Parathyroid adenoma (tissue), 2 donors: Measurements from ENCODE around the gene AHCY.
"Not testable (repeated sequence)": the region's sequence is repeated elsewhere in the genome, so short reads cannot be mapped to it uniquely, and the experiment has no call there.

Experiments
- H2AFZ ChIP-seq: fragments of 300-600 bp; sonication (generic); one replicate; pipeline ENCODE4 v1.7.0; 2017; ENCODE audit warnings: antibody characterized with exemption, mild to moderate bottlenecking
- H3K27ac ChIP-seq: fragments of 300-600 bp; sonication (generic); one replicate; pipeline ENCODE4 v1.7.0; 2017
- H3K27me3 ChIP-seq: fragments of 300-600 bp; sonication (generic); one replicate; pipeline ENCODE4 v1.7.0; 2017; ENCODE audit warnings: low read length; ENCODE audit not compliant: control insufficient read depth, insufficient read depth
- H3K36me3 ChIP-seq: fragments of 300-600 bp; sonication (generic); one replicate; pipeline ENCODE4 v1.7.0; 2017; ENCODE audit warnings: low read length; ENCODE audit not compliant: control insufficient read depth, insufficient read depth
- H3K4me1 ChIP-seq: fragments of 300-600 bp; sonication (generic); one replicate; pipeline ENCODE4 v1.7.0; 2017; ENCODE audit warnings: control low read depth
- H3K4me2 ChIP-seq: fragments of 300-600 bp; sonication (generic); one replicate; pipeline ENCODE4 v1.7.0; 2017; ENCODE audit warnings: low read length
- H3K4me3 ChIP-seq: fragments of 300-600 bp; sonication (generic); one replicate; pipeline ENCODE4 v1.7.0; 2017; ENCODE audit warnings: low read depth, low read length
- H3K79me2 ChIP-seq: fragments of 300-600 bp; sonication (generic); one replicate; pipeline ENCODE4 v1.7.0; 2017; ENCODE audit warnings: control low read depth
- H3K9ac ChIP-seq: fragments of 300-600 bp; sonication (generic); one replicate; pipeline ENCODE4 v1.7.0; 2017; ENCODE audit warnings: mild to moderate bottlenecking
- H3K9me3 ChIP-seq: fragments of 300-600 bp; sonication (generic); one replicate; pipeline ENCODE4 v1.7.0; 2017; ENCODE audit warnings: low read length; ENCODE audit not compliant: control insufficient read depth
- CTCF ChIP-seq: fragments of 300-600 bp; sonication (generic); IDR thresholded peaks from one replicate; pipeline ENCODE4 v1.7.0; 2017; ENCODE audit warnings: antibody characterized with exemption, mild to moderate bottlenecking
- donor health status: primary hyperparathyroidism.

The AHCY gene

GRCh38 chr20:34293589-34293988 lies 9.6 kb downstream of the AHCY start:
- no peaks in the 10 kb centered on the region for H3K27me3 ChIP-seq
- H3K4me3 ChIP-seq: no peak overlapping the region
- TF ChIP-seq CTCF: no peak
- H2AFZ ChIP-seq: no peak overlapping the region
- no peaks in the 10 kb centered on the region for H3K9me3 ChIP-seq
- no peaks in the 10 kb centered on the region for H3K36me3 ChIP-seq
- H3K79me2 ChIP-seq: peaks cover 6% of the 10 kb centered on the region
- H3K27ac ChIP-seq: no peak overlapping the region
- no peak overlapping the region for H3K9ac ChIP-seq
- H3K4me1 ChIP-seq: peaks cover 12% of the 10 kb centered on the region
- no peak overlapping the region for H3K4me2 ChIP-seq

GRCh38 chr20:34293119-34293518 lies 10.0 kb downstream of the AHCY start:
- H3K36me3 ChIP-seq: no peaks in the 10 kb centered on the region
- H2AFZ ChIP-seq: no peak overlapping the region
- peaks cover 6% of the 10 kb centered on the region for H3K79me2 ChIP-seq
- H3K4me2 ChIP-seq: no peak overlapping the region
- H3K9ac ChIP-seq: no peak overlapping the region
- no peak for TF ChIP-seq CTCF
- no peaks in the 10 kb centered on the region for H3K9me3 ChIP-seq
- H3K27ac ChIP-seq: no peak overlapping the region
- peaks cover 12% of the 10 kb centered on the region for H3K4me1 ChIP-seq
- H3K27me3 ChIP-seq: no peaks in the 10 kb centered on the region
- no peak overlapping the region for H3K4me3 ChIP-seq

GRCh38 chr20:34292496-34292895 lies 10.7 kb downstream of the AHCY start:
- no peaks in the 10 kb centered on the region for H3K36me3 ChIP-seq
- H3K4me3 ChIP-seq: no peak overlapping the region
- peaks cover 6% of the 10 kb centered on the region for H3K79me2 ChIP-seq
- H3K4me1 ChIP-seq: peaks cover 12% of the 10 kb centered on the region
- H3K27ac ChIP-seq: no peak overlapping the region
- no peak overlapping the region for H3K4me2 ChIP-seq
- H3K9me3 ChIP-seq: no peaks in the 10 kb centered on the region
- H3K9ac ChIP-seq: no peak overlapping the region
- no peak overlapping the region for H2AFZ ChIP-seq
- no peak for TF ChIP-seq CTCF
- H3K27me3 ChIP-seq: no peaks in the 10 kb centered on the region

GRCh38 chr20:34290471-34290870 lies 12.7 kb downstream of the AHCY start:
- Histone ChIP-seq H3K79me2 (peaks cover 6% of the 10 kb centered on the region), H3K4me2 (no peak overlapping the region), H3K27ac (no peak overlapping the region), H3K9me3 (no peaks in the 10 kb centered on the region), H3K4me1 (no peaks in the 10 kb centered on the region), H3K27me3 (no peaks in the 10 kb centered on the region), H2AFZ (no peak overlapping the region), H3K36me3 (no peaks in the 10 kb centered on the region), H3K4me3 (no peak overlapping the region), H3K9ac (no peak overlapping the region)
- no peak for TF ChIP-seq CTCF

- H3K4me2 ChIP-seq, H3K79me2 ChIP-seq, H3K9ac ChIP-seq, H3K4me1 ChIP-seq, H3K27me3 ChIP-seq, H3K4me3 ChIP-seq, H3K27ac ChIP-seq, H2AFZ ChIP-seq, H3K36me3 ChIP-seq, H3K9me3 ChIP-seq: not testable (repeated sequence)
Observed at GRCh38 chr20:34287500-34287899, 15.7 kb downstream of the AHCY start.
